Vagina (tissue), 2 donors: ENCODE data around the gene LRRC55.

ENCODE experiments used
- POLR2A ChIP-seq, 2 donors: fragments of 450-650 bp; IDR thresholded peaks; one replicate each; pipeline ENCODE4 v1.6.1; 2017; ENCODE audit warnings: antibody characterized with exemption in 2 of 2, mild to moderate bottlenecking in 2 of 2, moderate library complexity in 2 of 2
- POLR2AphosphoS5 ChIP-seq, 2 donors: sonication (generic); formaldehyde crosslinking; IDR thresholded peaks; one replicate each; pipeline ENCODE4 v1.9.0; 2017; ENCODE audit warnings: antibody characterized with exemption in 2 of 2, mild to moderate bottlenecking in 2 of 2, low read depth in 1 of 2; ENCODE audit not compliant: insufficient read depth in 1 of 2
- TF ChIP-seq, protein P1 (sequence below), 3 experiments: fragments of 450-650 bp in 2 of 3; fragments of 200-600 bp in 1 of 3; sonication (generic) in 1 of 3; IDR thresholded peaks; one replicate each; pipeline ENCODE4 v1.5.1; 2017 to 2019; ENCODE audit warnings: antibody characterized with exemption in 3 of 3, mild to moderate bottlenecking in 2 of 3, moderate library complexity in 2 of 3

DNA sequence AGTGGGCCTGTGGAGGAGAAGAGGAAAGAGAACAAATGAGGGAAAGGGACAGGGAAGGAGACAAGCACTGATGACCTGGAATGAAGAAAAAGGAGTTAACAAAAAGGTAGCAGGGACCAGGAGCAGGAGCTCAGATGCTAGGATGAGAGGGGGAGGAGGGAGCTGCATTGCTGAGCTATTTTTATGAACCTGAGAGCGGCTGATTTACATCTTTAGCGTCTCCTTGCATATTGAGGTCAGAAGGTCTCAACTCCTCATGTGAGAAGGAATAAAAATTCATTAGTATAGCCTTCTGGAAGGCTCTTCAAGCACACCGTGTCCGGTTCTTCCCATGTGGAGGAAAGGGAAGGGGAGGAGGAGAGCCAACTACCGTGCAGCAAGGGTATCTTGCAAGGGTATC, 33.1 kb upstream of the LRRC55 start:
- TF ChIP-seq, protein P1, sequence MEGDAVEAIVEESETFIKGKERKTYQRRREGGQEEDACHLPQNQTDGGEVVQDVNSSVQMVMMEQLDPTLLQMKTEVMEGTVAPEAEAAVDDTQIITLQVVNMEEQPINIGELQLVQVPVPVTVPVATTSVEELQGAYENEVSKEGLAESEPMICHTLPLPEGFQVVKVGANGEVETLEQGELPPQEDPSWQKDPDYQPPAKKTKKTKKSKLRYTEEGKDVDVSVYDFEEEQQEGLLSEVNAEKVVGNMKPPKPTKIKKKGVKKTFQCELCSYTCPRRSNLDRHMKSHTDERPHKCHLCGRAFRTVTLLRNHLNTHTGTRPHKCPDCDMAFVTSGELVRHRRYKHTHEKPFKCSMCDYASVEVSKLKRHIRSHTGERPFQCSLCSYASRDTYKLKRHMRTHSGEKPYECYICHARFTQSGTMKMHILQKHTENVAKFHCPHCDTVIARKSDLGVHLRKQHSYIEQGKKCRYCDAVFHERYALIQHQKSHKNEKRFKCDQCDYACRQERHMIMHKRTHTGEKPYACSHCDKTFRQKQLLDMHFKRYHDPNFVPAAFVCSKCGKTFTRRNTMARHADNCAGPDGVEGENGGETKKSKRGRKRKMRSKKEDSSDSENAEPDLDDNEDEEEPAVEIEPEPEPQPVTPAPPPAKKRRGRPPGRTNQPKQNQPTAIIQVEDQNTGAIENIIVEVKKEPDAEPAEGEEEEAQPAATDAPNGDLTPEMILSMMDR (IDR thresholded peaks at IDR 0.05): no peak
- no peak for TF ChIP-seq POLR2A (IDR thresholded peaks at IDR 0.05)
- no peak for TF ChIP-seq POLR2AphosphoS5 (IDR thresholded peaks at IDR 0.05; ENCODE audit: insufficient read depth in 1 of 2, low read depth in 1 of 2)
